ENCODE results near the gene SSU72. TPM values are rescaled to one million over a fixed set of nuclear protein-coding genes. Genes with fewer than 3 reads are reported as not detected.

The SSU72 gene
- total RNA-seq, 1 experiment from 2014 or later: 96.2 TPM

GRCh38 chr1:1606232-1606631 lies 31.6 kb upstream of the SSU72 start:
- TF ChIP-seq CTCF (IDR thresholded peaks at IDR 0.05; ENCODE audit: insufficient read depth in 1 of 2, low read depth in 1 of 2, low read length in 1 of 2, severe bottlenecking in 1 of 2, unreplicated experiment in 1 of 2): no peak
- no peaks in the 10 kb centered on the region for H3K9me3 ChIP-seq
- intact Hi-C loops (cut with micrococcal nuclease; ENCODE audit: unreplicated experiment): no loop called here
- POLR2A ChIA-PET: no interaction called here
- Mint-ChIP-seq H3K27me3 (ENCODE audit: insufficient read depth, unreplicated experiment) (no peaks in the 10 kb centered on the region), H3K27ac (ENCODE audit: unreplicated experiment) (no peak overlapping the region), H3K36me3 (ENCODE audit: insufficient read depth, unreplicated experiment) (no peaks in the 10 kb centered on the region), H3K4me1 (ENCODE audit: low read depth, unreplicated experiment) (no peaks in the 10 kb centered on the region), H3K4me3 (ENCODE audit: unreplicated experiment) (no peak overlapping the region), H3K9me3 (ENCODE audit: unreplicated experiment) (no peaks in the 10 kb centered on the region)
- H3K4me3 ChIP-seq (ENCODE audit: low read depth, low read length): no peak overlapping the region
- DNase-seq: no peak
- CTCF ChIA-PET: no interaction called here
- H3K27me3 ChIP-seq (replicated peaks; ENCODE audit: control insufficient read depth, insufficient read depth, low read length): no peaks in the 10 kb centered on the region
- H3K36me3 ChIP-seq (ENCODE audit: control insufficient read depth, insufficient read depth, low read length): no peaks in the 10 kb centered on the region
- no TSS peak for BruUV-seq (replicated peaks)
- H3K4me1 ChIP-seq: no peaks in the 10 kb centered on the region

- no peak for TF ChIP-seq CTCF (IDR thresholded peaks at IDR 0.05; ENCODE audit: insufficient read depth in 1 of 2, low read depth in 1 of 2, low read length in 1 of 2, severe bottlenecking in 1 of 2, unreplicated experiment in 1 of 2)
- BruUV-seq (replicated peaks): no TSS peak
- no peaks in the 10 kb centered on the region for H3K36me3 Mint-ChIP-seq (ENCODE audit: insufficient read depth, unreplicated experiment)
- H3K4me3 ChIP-seq (ENCODE audit: low read depth, low read length): no peak overlapping the region
- no peaks in the 10 kb centered on the region for H3K27me3 ChIP-seq (replicated peaks; ENCODE audit: control insufficient read depth, insufficient read depth, low read length)
- H3K36me3 ChIP-seq (ENCODE audit: control insufficient read depth, insufficient read depth, low read length): no peaks in the 10 kb centered on the region
- no peaks in the 10 kb centered on the region for H3K9me3 ChIP-seq
- no peak overlapping the region for H3K27ac Mint-ChIP-seq (ENCODE audit: unreplicated experiment)
- H3K4me1 ChIP-seq: no peaks in the 10 kb centered on the region
- no peak for DNase-seq
- H3K9me3 Mint-ChIP-seq (ENCODE audit: unreplicated experiment): no peaks in the 10 kb centered on the region
- ChIA-PET POLR2A (no interaction called here), CTCF (no interaction called here)
- no peak overlapping the region for H3K4me3 Mint-ChIP-seq (ENCODE audit: unreplicated experiment)
- H3K27me3 Mint-ChIP-seq (ENCODE audit: insufficient read depth, unreplicated experiment): no peaks in the 10 kb centered on the region
- H3K4me1 Mint-ChIP-seq (ENCODE audit: low read depth, unreplicated experiment): no peaks in the 10 kb centered on the region
- intact Hi-C loops (cut with micrococcal nuclease; ENCODE audit: unreplicated experiment): no loop called here
Observed at GRCh38 chr1:1605724-1606123, 31.1 kb upstream of the SSU72 start.

GRCh38 chr1:1605034-1605591 lies 30.4 kb upstream of the SSU72 start:
- no peak for DNase-seq
- CTCF ChIA-PET: no interaction called here
- Mint-ChIP-seq H3K36me3 (ENCODE audit: insufficient read depth, unreplicated experiment) (no peaks in the 10 kb centered on the region), H3K9me3 (ENCODE audit: unreplicated experiment) (no peaks in the 10 kb centered on the region), H3K27me3 (ENCODE audit: insufficient read depth, unreplicated experiment) (no peaks in the 10 kb centered on the region), H3K4me3 (ENCODE audit: unreplicated experiment) (no peak overlapping the region), H3K4me1 (ENCODE audit: low read depth, unreplicated experiment) (no peaks in the 10 kb centered on the region), H3K27ac (ENCODE audit: unreplicated experiment) (no peak overlapping the region)
- Histone ChIP-seq H3K27me3 (replicated peaks; ENCODE audit: control insufficient read depth, insufficient read depth, low read length) (no peaks in the 10 kb centered on the region), H3K4me3 (ENCODE audit: low read depth, low read length) (no peak overlapping the region), H3K36me3 (ENCODE audit: control insufficient read depth, insufficient read depth, low read length) (no peaks in the 10 kb centered on the region), H3K4me1 (no peaks in the 10 kb centered on the region; the same call in 1 of the 2 replicates), H3K9me3 (no peaks in the 10 kb centered on the region)
- intact Hi-C loops (cut with micrococcal nuclease; ENCODE audit: unreplicated experiment): no loop called here
- TF ChIP-seq CTCF (IDR thresholded peaks at IDR 0.05; ENCODE audit: insufficient read depth in 1 of 2, low read depth in 1 of 2, low read length in 1 of 2, severe bottlenecking in 1 of 2, unreplicated experiment in 1 of 2): no peak
- POLR2A ChIA-PET: no interaction called here
- BruUV-seq (replicated peaks): no TSS peak

All from Caco-2 (cell line).